Measurements from ENCODE around the gene ACBD6. TPM values are rescaled to one million over a fixed set of nuclear protein-coding genes. Genes with fewer than 3 reads are reported as not detected.

Gene ACBD6
- total and polyA plus RNA-seq, 2 experiments from 2014 or later, result 36.3 to 45.8 TPM

DNA sequence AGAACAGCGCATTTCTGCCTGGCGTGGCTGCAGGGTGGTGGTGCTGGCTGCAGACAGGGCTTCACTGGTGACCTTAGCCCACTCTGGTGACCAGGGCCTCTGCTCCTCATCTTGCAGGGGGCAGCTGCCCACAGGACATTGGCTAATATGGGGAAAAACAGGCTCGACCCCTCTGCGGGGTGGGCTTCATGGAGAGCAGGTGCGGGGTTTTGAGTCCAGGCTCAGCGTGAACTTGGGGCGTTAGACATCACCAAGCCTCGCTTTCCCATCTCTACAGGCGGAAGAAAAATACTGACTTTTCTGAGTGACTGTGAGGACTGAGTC is 247.9 kb downstream of the ACBD6 start:
- no peak overlapping the region for H2AFZ ChIP-seq
- no peaks in the 10 kb centered on the region for H3K9me2 ChIP-seq (replicated peaks; ENCODE audit: insufficient read depth)
- no peaks in the 10 kb centered on the region for H3K79me2 ChIP-seq
- no peak for DNase-seq (ENCODE audit: low spot score)
- H3K4me1 ChIP-seq (ENCODE audit: insufficient read depth), result no peaks in the 10 kb centered on the region
- no peaks in the 10 kb centered on the region for H4K20me1 ChIP-seq (ENCODE audit: insufficient read depth, poor library complexity, severe bottlenecking)
- no peak overlapping the region for H3K4me3 ChIP-seq
- no peaks in the 10 kb centered on the region for H3K27me3 ChIP-seq
- H3K4me2 ChIP-seq, result no peak overlapping the region
- no peaks in the 10 kb centered on the region for H3K9me3 ChIP-seq (ENCODE audit: low read depth)
- no peak overlapping the region for H3K27ac ChIP-seq
- WGBS (ENCODE audit: low lambda C conversion rate, missing lambda C conversion rate), result 97% methylated on average over 9 of the region's 9 CpGs
- TF ChIP-seq, protein P1, sequence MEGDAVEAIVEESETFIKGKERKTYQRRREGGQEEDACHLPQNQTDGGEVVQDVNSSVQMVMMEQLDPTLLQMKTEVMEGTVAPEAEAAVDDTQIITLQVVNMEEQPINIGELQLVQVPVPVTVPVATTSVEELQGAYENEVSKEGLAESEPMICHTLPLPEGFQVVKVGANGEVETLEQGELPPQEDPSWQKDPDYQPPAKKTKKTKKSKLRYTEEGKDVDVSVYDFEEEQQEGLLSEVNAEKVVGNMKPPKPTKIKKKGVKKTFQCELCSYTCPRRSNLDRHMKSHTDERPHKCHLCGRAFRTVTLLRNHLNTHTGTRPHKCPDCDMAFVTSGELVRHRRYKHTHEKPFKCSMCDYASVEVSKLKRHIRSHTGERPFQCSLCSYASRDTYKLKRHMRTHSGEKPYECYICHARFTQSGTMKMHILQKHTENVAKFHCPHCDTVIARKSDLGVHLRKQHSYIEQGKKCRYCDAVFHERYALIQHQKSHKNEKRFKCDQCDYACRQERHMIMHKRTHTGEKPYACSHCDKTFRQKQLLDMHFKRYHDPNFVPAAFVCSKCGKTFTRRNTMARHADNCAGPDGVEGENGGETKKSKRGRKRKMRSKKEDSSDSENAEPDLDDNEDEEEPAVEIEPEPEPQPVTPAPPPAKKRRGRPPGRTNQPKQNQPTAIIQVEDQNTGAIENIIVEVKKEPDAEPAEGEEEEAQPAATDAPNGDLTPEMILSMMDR (IDR thresholded peaks at IDR 0.05; ENCODE audit: poor library complexity), result no peak
- no peak for TF ChIP-seq EZH2 (IDR thresholded peaks at IDR 0.05; ENCODE audit: borderline replicate concordance)
- no peak for TF ChIP-seq EZH2phosphoT487 (IDR thresholded peaks at IDR 0.05; ENCODE audit: low read depth, severe bottlenecking, unreplicated experiment)
- H3K36me3 ChIP-seq (replicated peaks; ENCODE audit: insufficient read depth, low read depth), result no peaks in the 10 kb centered on the region

DNA sequence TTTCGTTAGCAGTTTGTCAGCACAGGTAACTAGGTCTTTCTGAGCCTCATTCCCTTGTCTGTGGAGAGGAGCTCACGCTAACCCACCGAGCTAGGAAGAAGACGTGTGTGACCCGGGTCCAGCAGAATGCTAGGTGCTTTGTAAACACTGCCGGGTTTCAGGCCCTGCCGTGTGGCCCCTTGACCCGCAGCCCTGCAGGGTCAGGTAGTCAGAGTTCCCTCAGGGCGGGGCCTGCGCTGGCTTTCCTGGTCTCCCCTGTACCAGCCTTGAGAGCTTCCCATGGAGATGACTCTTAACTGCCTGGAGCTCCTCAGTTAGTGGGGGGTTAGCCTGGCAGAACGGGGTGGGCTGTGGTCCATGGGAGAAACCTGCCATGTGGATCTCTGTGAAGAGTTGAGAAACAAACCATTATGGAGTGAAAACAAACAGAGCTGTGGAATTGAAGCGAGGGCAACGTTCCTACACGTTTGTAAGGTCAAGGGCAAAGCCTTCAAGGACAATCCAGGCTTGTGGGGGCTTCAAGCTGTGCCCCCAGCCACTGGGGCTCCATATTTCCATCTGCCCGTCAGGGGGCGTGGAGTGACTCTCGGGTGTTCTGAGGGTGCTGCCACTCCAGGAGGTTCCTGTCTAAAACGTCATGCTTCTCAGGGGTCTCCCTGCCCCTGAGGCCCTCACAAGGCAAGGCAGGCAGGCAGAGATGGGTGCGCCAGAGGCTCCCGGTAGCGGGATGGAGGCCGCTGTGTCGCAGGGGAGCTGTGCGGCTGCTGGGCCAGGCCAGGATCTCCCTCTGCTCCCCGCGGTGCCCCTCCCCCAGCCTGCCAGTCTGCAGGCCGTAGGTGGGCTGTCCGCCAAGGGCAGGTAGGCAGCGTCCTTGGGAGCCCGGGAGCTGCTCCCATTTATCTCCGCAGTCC is 248.5 kb downstream of the ACBD6 start:
- Histone ChIP-seq H3K36me3 (replicated peaks; ENCODE audit: insufficient read depth, low read depth) (no peaks in the 10 kb centered on the region), H3K27me3 (no peaks in the 10 kb centered on the region), H3K4me3 (no peak overlapping the region), H3K27ac (no peak overlapping the region), H3K9me2 (replicated peaks; ENCODE audit: insufficient read depth) (no peaks in the 10 kb centered on the region), H2AFZ (no peak overlapping the region), H3K79me2 (no peaks in the 10 kb centered on the region), H4K20me1 (ENCODE audit: insufficient read depth, poor library complexity, severe bottlenecking) (no peaks in the 10 kb centered on the region), H3K9me3 (ENCODE audit: low read depth) (no peaks in the 10 kb centered on the region), H3K4me2 (no peak overlapping the region), H3K4me1 (ENCODE audit: insufficient read depth) (no peaks in the 10 kb centered on the region)
- DNase-seq (ENCODE audit: low spot score), result no peak
- 77% methylated on average over 29 of the region's 31 CpGs for WGBS (ENCODE audit: low lambda C conversion rate, missing lambda C conversion rate)
- TF ChIP-seq EZH2phosphoT487 (IDR thresholded peaks at IDR 0.05; ENCODE audit: low read depth, severe bottlenecking, unreplicated experiment) (no peak), EZH2 (IDR thresholded peaks at IDR 0.05; ENCODE audit: borderline replicate concordance) (no peak)
- TF ChIP-seq, protein P1 (IDR thresholded peaks at IDR 0.05; ENCODE audit: poor library complexity), result no peak

DNA sequence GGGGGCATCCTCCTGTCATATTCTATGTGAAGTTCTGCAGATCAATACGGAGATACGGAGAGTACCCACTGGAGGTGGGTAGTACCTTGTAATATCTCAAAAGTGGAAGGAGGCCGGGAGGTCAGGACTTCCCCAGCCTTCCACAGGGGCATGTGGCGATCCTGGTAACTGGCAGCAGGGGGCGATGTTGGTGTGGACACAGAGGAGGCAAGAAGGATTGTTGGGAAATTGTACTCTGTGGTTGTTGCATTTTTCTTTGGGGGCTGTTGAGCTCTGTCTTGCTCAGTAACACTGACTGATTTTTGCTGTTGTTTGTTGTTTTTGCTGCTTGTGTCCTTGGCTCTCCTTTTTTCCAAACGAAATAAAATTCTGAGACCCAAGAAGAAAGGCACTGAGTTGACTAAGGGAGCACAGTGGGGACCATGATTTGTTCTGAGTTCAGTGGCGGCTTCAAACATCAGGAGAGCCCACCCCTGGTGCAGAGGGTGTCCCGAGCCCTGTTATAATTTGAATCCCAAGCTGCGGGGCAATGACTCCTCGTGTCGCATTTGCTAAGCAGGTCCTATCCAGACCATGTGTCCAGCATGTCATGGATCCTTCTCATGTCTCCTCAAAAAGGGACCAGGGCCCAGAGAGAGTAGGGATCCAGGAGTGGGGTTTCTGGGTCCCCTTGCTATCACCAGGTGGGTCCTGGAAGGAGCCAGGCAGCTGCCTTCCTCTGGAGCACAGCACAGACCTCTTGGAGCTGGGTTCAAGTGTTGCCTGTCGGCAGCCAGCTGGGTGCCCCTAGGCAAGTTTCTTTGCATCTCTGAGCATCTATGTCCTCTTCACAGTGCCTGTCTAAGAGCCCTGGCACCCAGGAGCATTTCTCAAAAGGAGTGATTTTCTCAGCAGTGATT is 249.5 kb downstream of the ACBD6 start:
- Histone ChIP-seq H3K36me3 (replicated peaks; ENCODE audit: insufficient read depth, low read depth) (no peaks in the 10 kb centered on the region), H4K20me1 (ENCODE audit: insufficient read depth, poor library complexity, severe bottlenecking) (no peaks in the 10 kb centered on the region), H3K27me3 (no peaks in the 10 kb centered on the region), H3K4me2 (no peak overlapping the region), H3K4me3 (no peak overlapping the region), H2AFZ (no peak overlapping the region), H3K79me2 (no peaks in the 10 kb centered on the region), H3K4me1 (ENCODE audit: insufficient read depth) (no peaks in the 10 kb centered on the region), H3K27ac (no peak overlapping the region), H3K9me3 (ENCODE audit: low read depth) (no peaks in the 10 kb centered on the region), H3K9me2 (replicated peaks; ENCODE audit: insufficient read depth) (no peaks in the 10 kb centered on the region)
- 64% methylated on average over 12 of the region's 12 CpGs for WGBS (ENCODE audit: low lambda C conversion rate, missing lambda C conversion rate)
- peak; percentile 75 for DNase-seq (ENCODE audit: low spot score)
- TF ChIP-seq, protein P1 (IDR thresholded peaks at IDR 0.05; ENCODE audit: poor library complexity), result peak; percentile 68
- no peak for TF ChIP-seq EZH2 (IDR thresholded peaks at IDR 0.05; ENCODE audit: borderline replicate concordance)

Data from hepatocyte (in vitro differentiated cells).